Sigmoid colon (tissue), 7 donors: Measurements from ENCODE around the gene PRDM5. TPM values are rescaled to one million over a fixed set of nuclear protein-coding genes. Genes with fewer than 3 reads are reported as not detected.

Source experiments
- DNase-seq: peaks from one replicate; pipeline ENCODE4 v3.0.0-alpha.2; 2019
- H3K27ac ChIP-seq, 4 donors: fragments of 200-600 bp; sonication (generic); one replicate each; pipeline ENCODE4 v1.5.1; 2016 to 2019; ENCODE audit warnings: mild to moderate bottlenecking in 1 of 4
- H3K27me3 ChIP-seq, 3 donors: fragments of 200-600 bp; sonication (generic); one replicate each; pipeline ENCODE4 v1.5.1; 2019; ENCODE audit warnings: mild to moderate bottlenecking in 1 of 3
- H3K36me3 ChIP-seq, 4 donors: fragments of 200-600 bp; sonication (generic); one replicate each; pipeline ENCODE4 v1.5.1; 2016 to 2019
- H3K4me1 ChIP-seq, 4 donors: fragments of 200-600 bp; sonication (generic); one replicate each; pipeline ENCODE4 v1.5.1; 2017 to 2019
- H3K4me3 ChIP-seq, 4 donors: fragments of 200-600 bp; sonication (generic); one replicate each; pipeline ENCODE4 v1.5.1; 2017 to 2019; ENCODE audit warnings: mild to moderate bottlenecking in 2 of 4, moderate library complexity in 1 of 4
- H3K9me3 ChIP-seq, 4 donors: fragments of 200-600 bp in 3 of 4; sonication (generic) in 3 of 4; one replicate each; pipeline versions ENCODE4 v1.5.1 to v1.6.1; 2013 to 2019
- CTCF ChIP-seq, 4 experiments: fragments of 450-650 bp in 3 of 4; fragments of 200-600 bp in 1 of 4; IDR thresholded peaks; one replicate each; pipeline ENCODE4 v1.5.1; 2016 to 2019; ENCODE audit warnings: antibody characterized with exemption in 4 of 4, mild to moderate bottlenecking in 3 of 4, moderate library complexity in 2 of 4
- EP300 ChIP-seq, 4 donors: sonication (generic); formaldehyde crosslinking; IDR thresholded peaks; one replicate each; pipeline ENCODE4 v1.6.1; 2017; ENCODE audit warnings: antibody characterized with exemption in 4 of 4
- POLR2A ChIP-seq, 2 donors: fragments of 450-650 bp; IDR thresholded peaks; one replicate each; pipeline ENCODE4 v1.6.1; 2016; ENCODE audit warnings: antibody characterized with exemption in 2 of 2, mild to moderate bottlenecking in 2 of 2, moderate library complexity in 2 of 2
- POLR2AphosphoS5 ChIP-seq, 4 donors: sonication (generic); formaldehyde crosslinking; IDR thresholded peaks; one replicate each; pipeline ENCODE4 v1.6.1; 2017; ENCODE audit warnings: antibody characterized with exemption in 4 of 4
- WGBS, 2 donors: extraction: QIAGEN DNeasy Blood & Tissue Kit; methylation state at CpG; one replicate each; pipeline ENCODE4 v1.1.7; 2013; 5-methylcytosine and 5-hydroxymethylcytosine counted together
- intact Hi-C: fragments of 100-400 bp; cut with DNase I; formaldehyde crosslinking; loops from one replicate; pipeline ENCODE4 v1.15.1; 2023
- polyA plus RNA-seq, 3 donors: library from polyadenylated mRNA; stranded (reverse); fragments of 200-250 nt; gene quantifications; one replicate each; pipeline ENCODE4 v1.2.3, GENCODE V29; 2013
- total RNA-seq, 4 donors: library from RNA; depleted of rRNA; stranded (reverse); fragments of >200 nt; gene quantifications; one replicate each; pipeline ENCODE4 v1.1.0, GENCODE V29; 2016
- donor health status: healthy with polysubstance abuse.
- donor health status: Bipolar disorder and iron deficiency.
- donor health status: healthy.

PRDM5 gene
- total and polyA plus RNA-seq, 7 donors: 1.8 to 25.0 (median 15.0) TPM

DNA sequence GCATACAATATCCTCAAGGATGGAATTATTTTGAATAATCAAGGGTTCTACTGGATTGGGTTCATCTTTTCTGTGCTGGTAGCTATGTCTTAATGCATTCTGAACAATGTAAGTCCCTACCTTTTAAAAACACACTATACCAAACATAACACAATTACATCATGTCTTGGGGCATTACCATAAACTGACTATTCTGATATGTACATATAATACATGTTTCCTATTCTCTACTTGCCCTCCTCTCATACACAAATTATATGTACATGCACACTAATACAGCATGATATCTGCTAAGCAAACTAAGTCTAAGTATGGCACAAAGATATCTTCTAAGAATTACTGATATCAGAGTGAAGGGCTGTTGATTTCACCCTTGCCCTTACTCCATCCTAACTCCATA lies 147.1 kb downstream of the PRDM5 start:
- intact Hi-C loops: no loop called here
- DNase-seq: no peak
- no peak overlapping the region for H3K27ac ChIP-seq
- H3K36me3 ChIP-seq: no peaks in the 10 kb centered on the region
- no peaks in the 10 kb centered on the region for H3K27me3 ChIP-seq
- H3K4me3 ChIP-seq: no peak overlapping the region
- H3K9me3 ChIP-seq: no peaks in the 10 kb centered on the region
- H3K4me1 ChIP-seq: no peaks in the 10 kb centered on the region
- TF ChIP-seq EP300 (IDR thresholded peaks at IDR 0.05) (no peak), POLR2A (IDR thresholded peaks at IDR 0.05) (no peak), POLR2AphosphoS5 (IDR thresholded peaks at IDR 0.05) (no peak), CTCF (IDR thresholded peaks at IDR 0.05) (no peak)

- WGBS, 2 donors: 56 to 76% methylated on average over 1 of the region's 1 CpG
- Histone ChIP-seq H3K36me3 (no peaks in the 10 kb centered on the region), H3K27me3 (no peaks in the 10 kb centered on the region), H3K4me1 (peaks cover 0 to 7% (median 0%) of the 10 kb centered on the region in 4 donors), H3K4me3 (no peak overlapping the region), H3K9me3 (no peaks in the 10 kb centered on the region), H3K27ac (no peak overlapping the region)
- intact Hi-C loops: no loop called here
- DNase-seq: no peak
- TF ChIP-seq CTCF (IDR thresholded peaks at IDR 0.05): no peak
- no peak for TF ChIP-seq EP300 (IDR thresholded peaks at IDR 0.05)
- TF ChIP-seq POLR2AphosphoS5 (IDR thresholded peaks at IDR 0.05): no peak
- no peak for TF ChIP-seq POLR2A (IDR thresholded peaks at IDR 0.05)
Measured at GRCh38 chr4:120773641-120774040, 148.9 kb downstream of the PRDM5 start.

DNA sequence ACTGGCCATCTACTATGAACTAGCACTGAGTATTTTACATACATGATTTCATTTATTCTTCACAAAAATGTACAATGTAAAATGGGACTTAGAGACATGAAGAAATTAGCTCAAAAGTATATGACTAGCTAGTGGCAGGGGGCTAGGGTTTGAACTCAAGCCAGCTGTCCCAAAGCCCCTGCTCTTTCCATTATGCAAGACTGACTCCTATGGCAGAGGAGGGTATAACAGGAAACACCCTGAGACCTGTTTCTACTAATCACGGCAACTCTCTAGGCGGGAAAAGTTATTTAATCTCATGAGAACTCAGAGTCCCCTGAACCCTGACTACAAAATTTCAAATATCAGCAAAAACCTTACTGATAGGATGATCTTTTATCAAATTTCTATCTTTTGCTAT lies 150.6 kb downstream of the PRDM5 start:
- 74 to 98% methylated on average over 2 of the region's 2 CpGs for WGBS, 2 donors
- intact Hi-C loops: no loop called here
- Histone ChIP-seq H3K27ac (no peak overlapping the region), H3K27me3 (no peaks in the 10 kb centered on the region), H3K9me3 (no peaks in the 10 kb centered on the region), H3K4me1 (peaks cover 0 to 7% (median 0%) of the 10 kb centered on the region in 4 donors), H3K36me3 (no peaks in the 10 kb centered on the region), H3K4me3 (no peak overlapping the region)
- DNase-seq: no peak
- TF ChIP-seq EP300 (IDR thresholded peaks at IDR 0.05) (no peak), POLR2AphosphoS5 (IDR thresholded peaks at IDR 0.05) (no peak), POLR2A (IDR thresholded peaks at IDR 0.05) (no peak), CTCF (IDR thresholded peaks at IDR 0.05) (no peak)

- TF ChIP-seq POLR2AphosphoS5 (IDR thresholded peaks at IDR 0.05) (no peak), EP300 (IDR thresholded peaks at IDR 0.05) (no peak), CTCF (IDR thresholded peaks at IDR 0.05) (no peak), POLR2A (IDR thresholded peaks at IDR 0.05) (no peak)
- intact Hi-C loops: no loop called here
- no peak for DNase-seq
Measured at GRCh38 chr4:120770897-120771296, 151.6 kb downstream of the PRDM5 start.

DNA sequence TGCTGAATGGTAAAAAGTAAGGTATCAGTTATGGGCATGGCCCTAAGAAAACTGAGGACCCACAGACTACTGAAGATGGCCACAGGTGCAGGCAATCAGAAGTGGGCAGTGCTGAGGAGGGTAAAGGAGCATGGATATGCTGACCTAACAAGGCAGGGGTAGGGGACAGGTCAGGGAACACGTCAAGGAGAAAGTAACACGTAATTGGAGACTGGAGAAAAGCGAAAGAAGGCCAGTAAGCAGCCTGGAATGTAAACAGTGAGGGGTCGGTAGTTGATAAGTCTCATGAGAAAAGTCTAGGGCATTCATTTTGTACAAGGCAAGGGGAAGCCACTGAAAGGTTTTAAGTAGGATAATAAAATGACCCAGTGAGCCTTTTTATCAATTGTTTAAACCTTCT lies 153.3 kb downstream of the PRDM5 start:
- no peak overlapping the region for H3K4me3 ChIP-seq
- TF ChIP-seq CTCF (IDR thresholded peaks at IDR 0.05) (no peak), EP300 (IDR thresholded peaks at IDR 0.05) (no peak), POLR2A (IDR thresholded peaks at IDR 0.05) (no peak)
- intact Hi-C loops: no loop called here
- WGBS, 2 donors: 36 to 49% methylated on average over 4 of the region's 4 CpGs
- no peaks in the 10 kb centered on the region for H3K36me3 ChIP-seq
- no peak overlapping the region for H3K27ac ChIP-seq
- H3K9me3 ChIP-seq: no peaks in the 10 kb centered on the region
- no peaks in the 10 kb centered on the region for H3K27me3 ChIP-seq
- no peak for DNase-seq
- H3K4me1 ChIP-seq: peaks cover 0 to 17% (median 9%) of the 10 kb centered on the region in 4 donors

More at GRCh38 chr4:120770897-120771296, 151.6 kb downstream of the PRDM5 start:
- H3K27ac ChIP-seq: no peak overlapping the region
- no peaks in the 10 kb centered on the region for H3K9me3 ChIP-seq
- no peaks in the 10 kb centered on the region for H3K27me3 ChIP-seq
- H3K36me3 ChIP-seq: no peaks in the 10 kb centered on the region
- WGBS, 2 donors: 97 to 100% methylated on average over 1 of the region's 1 CpG
- H3K4me3 ChIP-seq: no peak overlapping the region
- peaks cover 0 to 9% (median under 1%) of the 10 kb centered on the region in 4 donors for H3K4me1 ChIP-seq
